ENCODE measurements around the gene KRTAP10-4. TPM values are rescaled to one million over a fixed set of nuclear protein-coding genes. Genes with fewer than 3 reads are reported as not detected.

KRTAP10-4 gene
- polyA plus RNA-seq, 1 of the 3 experiments (the other 2 are of a cell fraction), result not detected

GRCh38 chr21:44583800-44584147 lies 10.2 kb downstream of the KRTAP10-4 start (continued):
- TF ChIP-seq USF2 (IDR thresholded peaks at IDR 0.05; ENCODE audit: borderline replicate concordance, low read depth, low read length) (no peak), GABPA (IDR thresholded peaks at IDR 0.05; ENCODE audit: low read depth) (no peak), NRF1 (IDR thresholded peaks at IDR 0.05; ENCODE audit: low read depth, low read length) (no peak), TCF12 (IDR thresholded peaks at IDR 0.05) (no peak), RFX5 (IDR thresholded peaks at IDR 0.05; ENCODE audit: low read length) (no peak)

- ChIA-PET POLR2A (no interaction called here), CTCF (no interaction called here)
- TF ChIP-seq USF2 (IDR thresholded peaks at IDR 0.05; ENCODE audit: borderline replicate concordance, low read depth, low read length), result no peak
- TF ChIP-seq ZBTB33 (IDR thresholded peaks at IDR 0.05; ENCODE audit: borderline replicate concordance, low read depth), result no peak
- no peak for TF ChIP-seq GATA2 (CRISPR knock-in tag; IDR thresholded peaks at IDR 0.05)
- TF ChIP-seq TAF1 (IDR thresholded peaks at IDR 0.05; ENCODE audit: borderline replicate concordance, low read depth, low read length), result no peak
- TF ChIP-seq EZH2phosphoT487 (IDR thresholded peaks at IDR 0.05; ENCODE audit: borderline replicate concordance, low read depth), result no peak
- no peak for TF ChIP-seq TEAD4 (IDR thresholded peaks at IDR 0.05; ENCODE audit: borderline replicate concordance, insufficient read depth)
- Histone ChIP-seq H3K4me1 (ENCODE audit: control insufficient read depth in 1 of 2, insufficient read depth in 2 of 2, low read depth in 1 of 2, low read length in 1 of 2) (peaks cover 0 to 5% of the 10 kb centered on the region in 2 experiments; a peak in 1 of 4 replicates), H3K36me3 (replicated peaks in 1 of 2; ENCODE audit: control insufficient read depth in 1 of 2, insufficient read depth in 2 of 2, low read length in 1 of 2) (no peaks in the 10 kb centered on the region), H2AFZ (ENCODE audit: low read depth) (no peak overlapping the region), H3K4me3 (ENCODE audit: low read depth in 2 of 2, low read length in 1 of 2) (no peak overlapping the region), H3K9me2 (no peaks in the 10 kb centered on the region), H3K4me2 (no peak overlapping the region), H4K20me1 (ENCODE audit: insufficient read depth) (no peaks in the 10 kb centered on the region), H3K27me3 (ENCODE audit: insufficient read depth) (no peaks in the 10 kb centered on the region; the same call in 1 of the 2 replicates), H3K9ac (no peak overlapping the region), H3K27ac (ENCODE audit: low read depth in 2 of 2, low read length in 1 of 2) (no peak overlapping the region), H3F3A (replicated peaks; ENCODE audit: insufficient read depth) (no peaks in the 10 kb centered on the region), H3K79me2 (ENCODE audit: insufficient read depth) (no peaks in the 10 kb centered on the region), H3K9me3 (no peaks in the 10 kb centered on the region)
- no peak for DNase-seq
- WGBS (ENCODE audit: low lambda C conversion rate), result 4% methylated on average over 3 of the region's 3 CpGs
Observed at GRCh38 chr21:44585892-44586291, 12.4 kb downstream of the KRTAP10-4 start.

- H3K27me3 ChIP-seq (ENCODE audit: insufficient read depth), result peaks cover 3% of the 10 kb centered on the region
- no peak overlapping the region for H3K4me3 ChIP-seq (ENCODE audit: low read depth in 2 of 2, low read length in 1 of 2)
- H3K9me3 ChIP-seq, result no peaks in the 10 kb centered on the region
- no peak for DNase-seq
- H3K27ac ChIP-seq (ENCODE audit: low read depth in 2 of 2, low read length in 1 of 2), result no peak overlapping the region
- no peak overlapping the region for H3K9ac ChIP-seq
- no peak overlapping the region for H3K4me2 ChIP-seq
- TF ChIP-seq NFIC (IDR thresholded peaks at IDR 0.05; ENCODE audit: borderline replicate concordance) (no peak), IRF3 (IDR thresholded peaks at IDR 0.05; ENCODE audit: low read depth, low read length) (no peak), PBX3 (IDR thresholded peaks at IDR 0.05) (no peak), FOXJ3 (CRISPR knock-in tag; IDR thresholded peaks at IDR 0.05) (no peak), SMC3 (IDR thresholded peaks at IDR 0.05; ENCODE audit: low read depth, low read length) (no peak), POLR2AphosphoS5 (IDR thresholded peaks at IDR 0.05; ENCODE audit: low read depth, low read length) (no peak)
- H3K36me3 ChIP-seq (replicated peaks in 1 of 2; ENCODE audit: control insufficient read depth in 1 of 2, insufficient read depth in 2 of 2, low read length in 1 of 2), result no peaks in the 10 kb centered on the region
- POLR2A ChIA-PET, result no interaction called here
- CTCF ChIA-PET, result interaction anchor here (0.6 kb wide), 1 partner anchor 73 kb away, joined by 3 read pairs; no protein-coding TSS in a partner anchor
- no peaks in the 10 kb centered on the region for H3F3A ChIP-seq (replicated peaks; ENCODE audit: insufficient read depth)
- H2AFZ ChIP-seq (ENCODE audit: low read depth), result no peak overlapping the region
- H4K20me1 ChIP-seq (ENCODE audit: insufficient read depth), result no peaks in the 10 kb centered on the region
- no peaks in the 10 kb centered on the region for H3K9me2 ChIP-seq
- peaks cover 0 to 2% of the 10 kb centered on the region in 2 experiments; a peak in 1 of 4 replicates for H3K4me1 ChIP-seq (ENCODE audit: control insufficient read depth in 1 of 2, insufficient read depth in 2 of 2, low read depth in 1 of 2, low read length in 1 of 2)
- 40% methylated on average over 2 of the region's 2 CpGs for WGBS (ENCODE audit: low lambda C conversion rate)
- H3K79me2 ChIP-seq (ENCODE audit: insufficient read depth), result no peaks in the 10 kb centered on the region
Observed at GRCh38 chr21:44589094-44589493, 15.6 kb downstream of the KRTAP10-4 start.
